HG02759 (cell line): ENCODE data around the gene CLSTN1.
"Not testable (repeated sequence)": the region's sequence is repeated elsewhere in the genome, so short reads cannot be mapped to it uniquely, and the experiment has no call there.

ENCODE experiments used
- ATAC-seq: cut with Tn5 transposase; IDR thresholded peaks from one replicate; pipeline ENCODE4 v1.9.1; 2021; ENCODE audit warnings: mild to moderate bottlenecking, moderate library complexity; ENCODE audit not compliant: unreplicated experiment

The CLSTN1 gene

GRCh38 chr1:9766759-9767442 lies 56.9 kb downstream of the CLSTN1 start:
- no peak for ATAC-seq

- no peak for ATAC-seq
Measured at GRCh38 chr1:9764550-9764949, 59.2 kb downstream of the CLSTN1 start.

GRCh38 chr1:9763914-9764313 lies 59.9 kb downstream of the CLSTN1 start:
- no peak for ATAC-seq

GRCh38 chr1:9762446-9762845 lies 61.3 kb downstream of the CLSTN1 start:
- not testable (repeated sequence) for ATAC-seq

- no peak for ATAC-seq
Measured at GRCh38 chr1:9761855-9762254, 61.9 kb downstream of the CLSTN1 start.

GRCh38 chr1:9760824-9761223 lies 62.9 kb downstream of the CLSTN1 start:
- no peak for ATAC-seq

GRCh38 chr1:9759939-9760338 lies 63.8 kb downstream of the CLSTN1 start:
- ATAC-seq: no peak

GRCh38 chr1:9758559-9759121 lies 65.1 kb downstream of the CLSTN1 start:
- ATAC-seq: no peak

GRCh38 chr1:9755441-9755995 lies 68.2 kb downstream of the CLSTN1 start:
- no peak for ATAC-seq

- ATAC-seq: no peak
Measured at GRCh38 chr1:9753121-9753531, 70.6 kb downstream of the CLSTN1 start.

GRCh38 chr1:9751971-9752370 lies 71.8 kb downstream of the CLSTN1 start:
- ATAC-seq: no peak

GRCh38 chr1:9749361-9749760 lies 74.4 kb downstream of the CLSTN1 start:
- no peak for ATAC-seq

GRCh38 chr1:9748391-9748790 lies 75.4 kb downstream of the CLSTN1 start:
- not testable (repeated sequence) for ATAC-seq

- ATAC-seq: no peak
Measured at GRCh38 chr1:9746651-9747050, 77.1 kb downstream of the CLSTN1 start.

GRCh38 chr1:9746211-9746610 lies 77.6 kb downstream of the CLSTN1 start:
- ATAC-seq: no peak

- ATAC-seq: no peak
Measured at GRCh38 chr1:9744106-9744799, 79.5 kb downstream of the CLSTN1 start.

- ATAC-seq: no peak
Measured at GRCh38 chr1:9737671-9738070, 86.1 kb downstream of the CLSTN1 start.

GRCh38 chr1:9737057-9737456 lies 86.7 kb downstream of the CLSTN1 start:
- no peak for ATAC-seq

- no peak for ATAC-seq
Measured at GRCh38 chr1:9736241-9736640, 87.5 kb downstream of the CLSTN1 start.

GRCh38 chr1:9735800-9736199 lies 88.0 kb downstream of the CLSTN1 start:
- no peak for ATAC-seq

GRCh38 chr1:9733160-9733789 lies 90.5 kb downstream of the CLSTN1 start:
- no peak for ATAC-seq
